IMR-90 (cell line): ENCODE data around the gene PRPS1. TPM values are rescaled to one million over a fixed set of nuclear protein-coding genes. Genes with fewer than 3 reads are reported as not detected.

ENCODE experiments used
- ATAC-seq: fragments of 200-7000 bp; cut with Tn5 transposase; 2 replicates; pipeline ENCODE4 v1.9.1; 2020; ENCODE audit warnings: low read depth, mild to moderate bottlenecking, moderate library complexity
- BruUV-seq: library from RNA; stranded (reverse); fragments of 400-500 nt; replicated peaks from 2 replicates; lab custom pipeline; 2021; lab: Mats Ljungman, UMichigan
- CTCF ChIA-PET: fragments of 300-600 bp; formaldehyde crosslinking; extraction: SDS; loops from one replicate; lab custom pipeline; 2021; ENCODE audit warnings: antibody characterized with exemption; lab: Yijun Ruan, JAX
- POLR2A ChIA-PET: fragments of 300-600 bp; sonication (Branson Sonifier 250); formaldehyde crosslinking; loops from one replicate; lab custom pipeline; 2022; ENCODE audit warnings: antibody characterized with exemption; ENCODE audit not compliant: unreplicated experiment; lab: Charles Lee
- DNase-seq: peaks from one replicate; pipeline ENCODE4 v3.0.0; 2013
- H2AFZ ChIP-seq: replicated peaks from 2 replicates; pipeline ENCODE3; 2013; ENCODE audit warnings: low read length, mild to moderate bottlenecking; ENCODE audit not compliant: poor library complexity
- H2AK5ac ChIP-seq: 2 replicates; pipeline ENCODE4 v1.6.1; 2013; ENCODE audit warnings: low read depth, low read length, inconsistent platforms
- H2AK9ac ChIP-seq: replicated peaks from 2 replicates; pipeline ENCODE3; 2013; ENCODE audit warnings: mild to moderate bottlenecking, low read depth, low read length, moderate library complexity; ENCODE audit not compliant: poor library complexity
- H2BK120ac ChIP-seq: 2 replicates; pipeline ENCODE4 v1.6.1; 2013; ENCODE audit warnings: low read depth, low read length, inconsistent platforms
- H2BK15ac ChIP-seq: 3 replicates; pipeline ENCODE4 v1.6.1; 2013; ENCODE audit warnings: low read depth, low read length, inconsistent platforms
- H2BK20ac ChIP-seq: 2 replicates; pipeline ENCODE4 v1.6.1; 2013; ENCODE audit warnings: low read depth, mild to moderate bottlenecking, inconsistent platforms, low read length, moderate library complexity
- H2BK5ac ChIP-seq: 2 replicates; pipeline ENCODE4 v1.6.1; 2013; ENCODE audit warnings: mild to moderate bottlenecking, low read depth, low read length, inconsistent platforms; ENCODE audit not compliant: poor library complexity, severe bottlenecking
- H3K14ac ChIP-seq: replicated peaks from 2 replicates; pipeline ENCODE4 v1.6.1; 2013; ENCODE audit warnings: low read depth, low read length, inconsistent platforms
- H3K18ac ChIP-seq: 2 replicates; pipeline ENCODE4 v1.6.1; 2013; ENCODE audit warnings: low read depth, low read length, control low read depth
- H3K23ac ChIP-seq: 2 replicates; pipeline ENCODE4 v1.6.1; 2013; ENCODE audit warnings: low read depth, low read length, inconsistent platforms
- H3K27ac ChIP-seq: 2 replicates; pipeline ENCODE4 v1.5.1; 2013; ENCODE audit warnings: mild to moderate bottlenecking, control low read depth, low read length; ENCODE audit not compliant: insufficient read depth
- H3K27me3 ChIP-seq: 2 replicates; pipeline ENCODE4 v1.6.1; 2013; ENCODE audit warnings: low read length; ENCODE audit not compliant: control insufficient read depth, insufficient read depth
- H3K36me3 ChIP-seq: 2 replicates; pipeline ENCODE4 v1.6.1; 2013; ENCODE audit warnings: low read length, mixed read lengths; ENCODE audit not compliant: control insufficient read depth, insufficient read depth
- H3K4ac ChIP-seq: 2 replicates; pipeline ENCODE4 v1.6.1; 2013; ENCODE audit warnings: low read depth, low read length, inconsistent platforms
- H3K4me1 ChIP-seq: 2 replicates; pipeline ENCODE4 v1.6.1; 2013; ENCODE audit warnings: low read length, mixed read lengths; ENCODE audit not compliant: control insufficient read depth, insufficient read depth
- H3K4me2 ChIP-seq: 2 replicates; pipeline ENCODE4 v1.6.1; 2013; ENCODE audit warnings: low read depth, mild to moderate bottlenecking, control low read depth, low read length, moderate library complexity
- H3K4me3 ChIP-seq: 2 replicates; pipeline ENCODE4 v1.5.1; 2013; ENCODE audit warnings: low read depth, mild to moderate bottlenecking, control low read depth, low read length, moderate library complexity; ENCODE audit not compliant: insufficient read depth
- H3K56ac ChIP-seq: 2 replicates; pipeline ENCODE4 v1.6.1; 2013; ENCODE audit warnings: low read length, inconsistent platforms; ENCODE audit not compliant: insufficient read depth; ENCODE audit errors: extremely low read depth
- H3K79me1 ChIP-seq, 2 experiments: 2 replicates each; pipeline ENCODE4 v1.6.1; 2013; ENCODE audit warnings: low read length in 2 of 2, inconsistent platforms in 1 of 2, low read depth in 1 of 2
- H3K9ac ChIP-seq: 2 replicates; pipeline ENCODE4 v1.6.1; 2013; ENCODE audit warnings: low read depth, low read length, control low read depth
- H3K9me1 ChIP-seq: 2 replicates; pipeline ENCODE4 v1.6.1; 2013; ENCODE audit warnings: low read length, inconsistent platforms; ENCODE audit not compliant: insufficient read depth
- H3K9me3 ChIP-seq: 2 replicates; pipeline ENCODE4 v1.6.1; 2013; ENCODE audit warnings: low read length; ENCODE audit not compliant: control insufficient read depth, insufficient read depth
- H4K20me1 ChIP-seq: 2 replicates; pipeline ENCODE4 v1.6.1; 2013; ENCODE audit warnings: low read length, inconsistent platforms; ENCODE audit not compliant: insufficient read depth
- H4K5ac ChIP-seq: 2 replicates; pipeline ENCODE4 v1.6.1; 2013; ENCODE audit warnings: mild to moderate bottlenecking, low read depth, low read length, control low read depth
- H4K8ac ChIP-seq, 2 experiments: 2 replicates each; pipeline ENCODE4 v1.6.1; 2013; ENCODE audit warnings: low read depth in 2 of 2, low read length in 2 of 2, control low read depth in 1 of 2, inconsistent platforms in 1 of 2
- H4K91ac ChIP-seq: 2 replicates; pipeline ENCODE4 v1.6.1; 2013; ENCODE audit warnings: low read depth, low read length, inconsistent platforms; ENCODE audit not compliant: insufficient read depth
- BHLHE40 ChIP-seq: fragments of 150-350 bp; IDR thresholded peaks from 2 replicates; pipeline ENCODE4 v1.6.1; 2016; ENCODE audit warnings: mild to moderate bottlenecking, low read depth, low read length
- CEBPB ChIP-seq: IDR thresholded peaks from 2 replicates; pipeline ENCODE4 v1.6.1; 2012; ENCODE audit warnings: low read depth, low read length, improper control_type of control experiment
- ELK1 ChIP-seq: fragments of 150-350 bp; IDR thresholded peaks from 2 replicates; pipeline ENCODE4 v1.6.1; 2016; ENCODE audit warnings: low read depth, mild to moderate bottlenecking, low read length, moderate library complexity, borderline replicate concordance
- MAFK ChIP-seq: IDR thresholded peaks from 2 replicates; pipeline ENCODE4 v1.6.1; 2012; ENCODE audit warnings: low read depth, low read length, improper control_type of control experiment
- MXI1 ChIP-seq: IDR thresholded peaks from 2 replicates; pipeline ENCODE4 v1.6.1; 2012; ENCODE audit warnings: low read depth, mild to moderate bottlenecking, low read length, moderate library complexity, borderline replicate concordance
- NFE2L2 ChIP-seq: fragments of 150-350 bp; IDR thresholded peaks from 2 replicates; pipeline ENCODE4 v1.6.1; 2016; ENCODE audit warnings: low read depth, mild to moderate bottlenecking, low read length
- POLR2A ChIP-seq: IDR thresholded peaks from 2 replicates; pipeline ENCODE4 v1.6.1; 2012; ENCODE audit warnings: mild to moderate bottlenecking, low read depth, low read length
- RCOR1 ChIP-seq: IDR thresholded peaks from 2 replicates; pipeline ENCODE4 v1.6.1; 2012; ENCODE audit warnings: mild to moderate bottlenecking, low read length, improper control_type of control experiment; ENCODE audit not compliant: insufficient replicate concordance
- SMC3 ChIP-seq: fragments of 150-350 bp; IDR thresholded peaks from 2 replicates; pipeline ENCODE4 v1.6.1; 2016; ENCODE audit warnings: low read depth, mild to moderate bottlenecking, antibody characterized with exemption, low read length, moderate library complexity
- WGBS, 2 experiments: methylation state at CpG; one replicate each; pipeline versions ENCODE4 v1.1.5 to v1.1.7; 2013; ENCODE audit warnings: missing lambda C conversion rate in 2 of 2; ENCODE audit not compliant: insufficient read length in 1 of 2; ENCODE audit errors: extremely low coverage in 2 of 2; 5-methylcytosine and 5-hydroxymethylcytosine counted together
- dilution Hi-C: fragments of 300-500 bp; cut with HindIII; formaldehyde crosslinking; loops from one replicate; pipeline ENCODE4 v1.14.3; 2018; ENCODE audit warnings: low sequenced_read_pairs; ENCODE audit not compliant: unreplicated experiment
- in situ Hi-C: fragments of 300-500 bp; cut with MboI; formaldehyde crosslinking; loops from 3 replicates; pipeline ENCODE4 v1.14.3; 2019; ENCODE audit warnings: low sequenced_read_pairs, inconsistent platforms, mixed read lengths
- intact Hi-C: fragments of 100-400 bp; cut with micrococcal nuclease; formaldehyde crosslinking; loops from 2 replicates; pipeline ENCODE4 v1.10.0; 2022
- polyA plus RNA-seq, 3 experiments: library from polyadenylated mRNA; depleted of rRNA; stranded (reverse); fragments of >200 nt; gene quantifications; 2 replicates each; pipeline ENCODE4 v1.2.3, GENCODE V29; 2012; ENCODE audit warnings: low replicate concordance in 1 of 3
- total RNA-seq: library from RNA; depleted of rRNA; stranded (reverse); fragments of >200 nt; gene quantifications from 2 replicates; pipeline ENCODE4 v1.2.3, GENCODE V29; 2012
- TF ChIP-seq, protein P1 (sequence below): conservative IDR thresholded peaks from 2 replicates; pipeline ENCODE4 v1.5.1; 2012; ENCODE audit warnings: mild to moderate bottlenecking, low read depth, low read length, improper control_type of control experiment

PRPS1 gene
- total and polyA plus RNA-seq, 2 of the 4 experiments (the other 2 are of a cell fraction): 118 to 137 TPM

DNA sequence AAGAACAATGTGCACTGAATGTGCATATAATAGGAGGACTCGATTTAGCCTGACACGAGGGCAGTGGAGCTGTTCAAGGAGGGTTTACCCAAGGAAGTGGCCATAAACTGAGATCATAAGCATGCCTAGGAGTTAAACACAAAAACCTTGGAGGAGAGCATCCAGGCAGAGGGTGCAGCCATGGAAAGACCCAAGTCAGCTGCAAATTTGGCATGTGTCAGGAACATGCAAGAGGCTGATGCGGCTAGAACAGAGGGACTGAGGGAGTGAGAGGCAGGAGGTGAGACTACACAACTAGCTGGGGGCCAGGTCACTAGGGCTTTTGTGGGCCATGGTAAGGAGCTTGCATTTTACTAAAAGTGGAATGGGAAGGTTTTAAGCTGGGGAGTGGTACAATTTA, 55.6 kb downstream of the PRPS1 start:
- WGBS, 2 experiments: no CpG with 5 or more reads among the region's 3 CpGs
- H3K79me1 ChIP-seq: no peaks in the 10 kb centered on the region
- H2BK120ac ChIP-seq: no peak overlapping the region
- no peak overlapping the region for H4K91ac ChIP-seq
- H2AFZ ChIP-seq: no peak overlapping the region
- H3K9ac ChIP-seq: no peak overlapping the region
- H4K20me1 ChIP-seq: no peaks in the 10 kb centered on the region
- intact Hi-C loops: no loop called here
- TF ChIP-seq NFE2L2: no peak
- TF ChIP-seq, protein P1, sequence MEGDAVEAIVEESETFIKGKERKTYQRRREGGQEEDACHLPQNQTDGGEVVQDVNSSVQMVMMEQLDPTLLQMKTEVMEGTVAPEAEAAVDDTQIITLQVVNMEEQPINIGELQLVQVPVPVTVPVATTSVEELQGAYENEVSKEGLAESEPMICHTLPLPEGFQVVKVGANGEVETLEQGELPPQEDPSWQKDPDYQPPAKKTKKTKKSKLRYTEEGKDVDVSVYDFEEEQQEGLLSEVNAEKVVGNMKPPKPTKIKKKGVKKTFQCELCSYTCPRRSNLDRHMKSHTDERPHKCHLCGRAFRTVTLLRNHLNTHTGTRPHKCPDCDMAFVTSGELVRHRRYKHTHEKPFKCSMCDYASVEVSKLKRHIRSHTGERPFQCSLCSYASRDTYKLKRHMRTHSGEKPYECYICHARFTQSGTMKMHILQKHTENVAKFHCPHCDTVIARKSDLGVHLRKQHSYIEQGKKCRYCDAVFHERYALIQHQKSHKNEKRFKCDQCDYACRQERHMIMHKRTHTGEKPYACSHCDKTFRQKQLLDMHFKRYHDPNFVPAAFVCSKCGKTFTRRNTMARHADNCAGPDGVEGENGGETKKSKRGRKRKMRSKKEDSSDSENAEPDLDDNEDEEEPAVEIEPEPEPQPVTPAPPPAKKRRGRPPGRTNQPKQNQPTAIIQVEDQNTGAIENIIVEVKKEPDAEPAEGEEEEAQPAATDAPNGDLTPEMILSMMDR: no peak
- TF ChIP-seq POLR2A: no peak
- TF ChIP-seq MAFK: no peak
- no peak for TF ChIP-seq BHLHE40
- no peak for TF ChIP-seq ELK1
- no peak for TF ChIP-seq SMC3
- no peak for TF ChIP-seq CEBPB
- TF ChIP-seq RCOR1: no peak
- TF ChIP-seq MXI1: no peak
- no peak overlapping the region for H4K8ac ChIP-seq
- no peak overlapping the region for H2BK15ac ChIP-seq
- H3K36me3 ChIP-seq: no peaks in the 10 kb centered on the region
- no TSS peak for BruUV-seq
- H3K14ac ChIP-seq: no peak overlapping the region
- H3K4ac ChIP-seq: no peak overlapping the region
- no peaks in the 10 kb centered on the region for H3K9me3 ChIP-seq
- no peaks in the 10 kb centered on the region for H3K4me1 ChIP-seq
- peaks cover 31% of the 10 kb centered on the region for H3K27me3 ChIP-seq
- no peaks in the 10 kb centered on the region for H3K9me1 ChIP-seq
- no peak overlapping the region for H4K5ac ChIP-seq
- no peak overlapping the region for H3K4me3 ChIP-seq
- POLR2A ChIA-PET: no interaction called here
- no peak overlapping the region for H3K56ac ChIP-seq
- no peak overlapping the region for H3K4me2 ChIP-seq
- H2AK9ac ChIP-seq: no peak overlapping the region
- ATAC-seq: no peak
- H2AK5ac ChIP-seq: no peak overlapping the region
- no peak overlapping the region for H3K23ac ChIP-seq
- no peak overlapping the region for H2BK5ac ChIP-seq
- dilution Hi-C loops: no loop called here
- no peak overlapping the region for H3K27ac ChIP-seq
- H3K18ac ChIP-seq: no peak overlapping the region
- no peak for DNase-seq
- no peak overlapping the region for H2BK20ac ChIP-seq
- in situ Hi-C loops: no loop called here
- CTCF ChIA-PET: no interaction called here
